ENCODE measurements around the gene DLL1. TPM values are rescaled to one million over a fixed set of nuclear protein-coding genes. Genes with fewer than 3 reads are reported as not detected.

The DLL1 gene
- total RNA-seq, 3 donors from 2014 or later, result 11.0 to 24.0 (median 16.5) TPM

- no peak for TF ChIP-seq CTCF (IDR thresholded peaks at IDR 0.05)
- DNase-seq, result peak in 1 of 3 donors; percentile 20
- ATAC-seq, result no peak
- Histone ChIP-seq H3K36me3 (ENCODE audit: low read depth) (no peaks in the 10 kb centered on the region), H3K4me1 (ENCODE audit: low read depth) (no peaks in the 10 kb centered on the region), H3K9me3 (no peaks in the 10 kb centered on the region), H3K4me3 (no peak overlapping the region)
- intact Hi-C loops (cut with DNase I, micrococcal nuclease), result no loop called here
These were observed 45.3 kb downstream of the DLL1 start for GRCh38 chr6:170245475-170245992.

- no peak for ATAC-seq
- no peak for TF ChIP-seq CTCF (IDR thresholded peaks at IDR 0.05)
- DNase-seq, result peak in 1 of 3 donors; percentile 39
- Histone ChIP-seq H3K4me1 (ENCODE audit: low read depth) (no peaks in the 10 kb centered on the region), H3K4me3 (no peak overlapping the region), H3K9me3 (no peaks in the 10 kb centered on the region), H3K36me3 (ENCODE audit: low read depth) (no peaks in the 10 kb centered on the region)
- intact Hi-C loops (cut with DNase I, micrococcal nuclease), result no loop called here
These were observed 46.0 kb downstream of the DLL1 start for GRCh38 chr6:170244721-170245474.

GRCh38 chr6:170243791-170244291, 47.0 kb downstream of the DLL1 start:
- Histone ChIP-seq H3K36me3 (ENCODE audit: low read depth) (no peaks in the 10 kb centered on the region), H3K4me1 (ENCODE audit: low read depth) (no peaks in the 10 kb centered on the region), H3K4me3 (no peak overlapping the region), H3K9me3 (no peaks in the 10 kb centered on the region)
- ATAC-seq (peak; percentile 34), DNase-seq (peak in 1 of 3 donors; percentile 21)
- no peak for TF ChIP-seq CTCF (IDR thresholded peaks at IDR 0.05)
- intact Hi-C loops (cut with DNase I, micrococcal nuclease), result no loop called here

- Histone ChIP-seq H3K9me3 (no peaks in the 10 kb centered on the region), H3K4me3 (no peak overlapping the region), H3K36me3 (ENCODE audit: low read depth) (no peaks in the 10 kb centered on the region), H3K4me1 (ENCODE audit: low read depth) (no peaks in the 10 kb centered on the region)
- ATAC-seq (no peak), DNase-seq (no peak)
- TF ChIP-seq CTCF (IDR thresholded peaks at IDR 0.05), result no peak
- intact Hi-C loops (cut with DNase I, micrococcal nuclease), result no loop called here
These were observed 47.5 kb downstream of the DLL1 start for GRCh38 chr6:170243386-170243785.

GRCh38 chr6:170238741-170239565, 51.9 kb downstream of the DLL1 start:
- H3K9me3 ChIP-seq, result no peaks in the 10 kb centered on the region
- DNase-seq (no peak), ATAC-seq (no peak)
- H3K4me1 ChIP-seq (ENCODE audit: low read depth), result no peaks in the 10 kb centered on the region
- intact Hi-C loops (cut with DNase I, micrococcal nuclease), result no loop called here
- no peak overlapping the region for H3K4me3 ChIP-seq
- no peaks in the 10 kb centered on the region for H3K36me3 ChIP-seq (ENCODE audit: low read depth)
- TF ChIP-seq CTCF (IDR thresholded peaks at IDR 0.05), result no peak

All from mucosa of descending colon (tissue), 3 donors.